GM21367 (cell line): Measurements from ENCODE around the gene TTC6.

Experiments used
- ATAC-seq: cut with Tn5 transposase; IDR thresholded peaks from one replicate; pipeline ENCODE4 v1.9.1; 2021; ENCODE audit not compliant: unreplicated experiment

Gene TTC6

GRCh38 chr14:37623971-37624370 is 28.5 kb downstream of the TTC6 start:
- no peak for ATAC-seq

DNA sequence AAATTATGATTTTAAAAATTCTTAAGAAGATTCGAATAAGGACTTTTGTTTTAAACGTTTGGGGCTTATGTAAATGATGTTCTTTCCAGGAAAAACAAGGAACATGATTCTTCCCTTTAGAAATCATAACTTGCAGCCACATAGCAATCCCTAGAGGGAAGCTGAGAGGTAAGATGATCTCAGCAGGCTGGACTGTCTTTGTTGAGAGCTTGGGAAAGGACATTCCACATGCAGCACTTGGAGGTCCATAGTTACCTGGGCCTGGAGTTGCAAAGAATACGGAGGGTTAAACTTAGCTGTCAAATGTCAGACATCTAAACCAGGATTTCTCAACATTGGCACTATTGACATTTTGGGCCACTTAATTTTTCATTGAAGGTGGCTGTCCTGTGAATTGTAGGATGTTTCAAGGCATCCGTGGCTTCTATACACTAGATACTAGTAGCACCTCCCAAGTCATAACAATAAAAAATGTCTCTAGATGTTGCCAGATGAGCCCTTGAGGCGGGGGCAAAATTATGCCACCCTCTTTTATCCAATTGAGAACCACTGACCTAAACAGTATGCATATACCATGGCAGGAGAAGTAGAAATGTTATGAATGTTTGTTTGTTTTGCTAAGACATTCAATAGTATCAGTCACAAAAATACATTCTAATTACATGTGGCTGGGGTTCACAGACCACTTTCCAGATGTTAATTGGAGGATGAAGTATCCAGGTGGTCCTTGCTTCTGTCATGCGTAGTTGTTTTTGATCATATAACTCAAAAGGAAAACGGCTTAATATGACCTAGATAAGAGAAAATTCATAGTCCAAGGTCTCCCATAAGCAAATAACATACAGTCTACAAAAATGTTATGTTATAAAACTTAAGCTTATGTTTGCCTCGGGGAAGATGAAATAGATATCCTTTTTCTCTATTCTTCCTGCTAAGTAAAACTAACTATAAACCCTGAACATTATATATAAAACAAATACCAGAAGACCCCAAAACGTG is 30.5 kb downstream of the TTC6 start:
- ATAC-seq, result no peak

DNA sequence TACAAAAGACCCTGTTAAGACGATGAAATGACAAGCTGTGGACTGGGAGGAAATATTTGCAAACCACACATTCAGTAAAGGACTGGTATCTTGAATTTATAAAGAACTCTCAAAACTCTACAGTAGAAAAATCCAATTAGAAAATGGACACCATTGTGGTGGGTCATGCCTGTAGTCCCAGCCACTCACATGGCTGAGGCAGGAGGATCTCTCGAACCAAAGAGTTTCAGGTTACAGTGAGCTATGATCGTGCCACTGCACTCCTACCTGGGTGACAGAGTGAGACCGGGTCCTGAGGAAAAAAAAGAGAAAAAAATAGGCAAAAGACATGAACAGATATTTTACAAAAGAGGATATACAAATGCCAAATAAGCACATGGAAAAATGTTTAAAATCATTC is 41.9 kb downstream of the TTC6 start:
- no peak for ATAC-seq

- no peak for ATAC-seq
Measured at GRCh38 chr14:37638599-37638998, 43.2 kb downstream of the TTC6 start.

DNA sequence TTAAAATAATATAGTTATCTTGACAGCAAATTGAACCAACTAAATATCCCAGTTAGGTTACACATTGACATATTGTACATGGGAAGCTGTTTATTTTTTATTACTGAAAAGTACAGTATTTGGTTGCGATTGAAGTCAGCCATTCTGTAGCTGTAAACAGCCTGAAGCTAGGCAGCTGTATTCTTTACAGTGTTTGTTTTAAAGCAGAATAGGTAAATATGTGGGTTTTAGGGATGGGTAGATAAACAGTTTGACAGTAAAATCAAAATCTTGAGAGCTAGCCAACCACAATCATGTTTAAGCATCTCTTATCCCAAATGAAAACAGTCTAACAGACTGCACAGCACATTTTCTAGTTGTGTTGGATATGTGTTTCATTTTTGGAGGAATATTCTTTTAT is 45.7 kb downstream of the TTC6 start:
- no peak for ATAC-seq

- ATAC-seq, result no peak
Measured at GRCh38 chr14:37642125-37642524, 46.7 kb downstream of the TTC6 start.

DNA sequence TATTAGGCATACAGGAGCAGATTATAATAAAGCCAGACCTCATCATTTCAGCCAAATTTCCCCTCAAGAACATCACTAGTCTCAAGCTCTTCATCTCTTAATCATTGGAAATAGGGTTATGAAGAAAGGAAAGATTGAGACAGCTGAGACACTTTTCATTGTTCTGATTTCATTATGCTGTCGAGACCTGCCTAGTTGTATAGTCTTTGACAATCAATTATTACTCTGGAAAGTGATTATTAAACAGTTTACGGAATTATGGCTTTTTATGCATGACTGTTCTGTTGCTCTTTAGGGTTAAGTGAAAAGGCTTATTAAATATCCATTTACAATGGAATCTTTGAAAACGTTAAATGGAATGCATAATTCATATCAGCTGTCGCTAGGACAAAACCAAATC is 48.3 kb downstream of the TTC6 start:
- no peak for ATAC-seq
